GM12892 (cell line): ENCODE results near the gene FGF11.

Experiments
- DNase-seq: peaks from one replicate; pipeline ENCODE4 v3.0.0; 2011; ENCODE audit not compliant: insufficient read length
- FAIRE-seq: peaks from 2 replicates; lab custom pipeline; 2011; peaks lifted over from hg19 to GRCh38; lab: Jason Lieb, UNC
- POLR2A ChIP-seq: IDR thresholded peaks from 2 replicates; pipeline ENCODE4 v1.6.1; 2011; ENCODE audit warnings: low read depth, low read length, control low read depth
- POLR2AphosphoS5 ChIP-seq: IDR thresholded peaks from 2 replicates; pipeline ENCODE4 v1.6.1; 2011; ENCODE audit warnings: low read depth, low read length, control low read depth
- TAF1 ChIP-seq: IDR thresholded peaks from 2 replicates; pipeline ENCODE4 v1.6.1; 2011; ENCODE audit warnings: low read depth, mild to moderate bottlenecking, control low read depth, low read length, borderline replicate concordance

FGF11 gene

GRCh38 chr17:7448461-7448860, 9.1 kb downstream of the FGF11 start:
- TF ChIP-seq POLR2A (no peak), POLR2AphosphoS5 (no peak), TAF1 (no peak)
- FAIRE-seq (no peak), DNase-seq (no peak)

DNA sequence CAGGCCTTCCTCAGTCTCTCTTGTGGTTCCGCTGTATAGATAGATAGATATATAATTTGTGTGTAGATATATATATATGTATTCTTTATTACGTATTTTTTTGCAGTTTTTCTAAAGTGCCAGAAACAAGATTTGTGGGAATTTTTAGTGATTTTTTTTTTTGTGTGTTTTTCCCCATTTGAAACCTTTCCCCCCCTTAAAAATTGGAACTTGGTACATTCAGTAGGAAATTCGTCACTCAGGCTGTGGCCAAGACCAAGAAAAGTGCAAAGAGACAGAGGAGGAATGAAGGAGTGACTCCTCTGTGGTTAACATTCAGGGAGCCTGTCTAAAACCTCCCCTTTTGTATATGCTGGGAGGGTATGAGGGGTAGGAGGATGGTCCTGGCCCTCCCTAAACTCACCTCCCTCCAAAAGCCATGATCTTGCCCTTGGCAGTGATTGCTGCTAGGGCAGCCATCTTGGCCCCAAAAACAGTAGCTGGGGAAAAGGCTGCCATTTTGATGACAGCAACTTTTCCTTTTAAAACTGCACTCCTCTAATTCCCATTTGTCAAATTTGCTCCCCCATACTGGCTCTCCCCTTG, 20.7 kb downstream of the FGF11 start:
- DNase-seq (no peak), FAIRE-seq (no peak)
- TF ChIP-seq TAF1 (no peak), POLR2A (no peak), POLR2AphosphoS5 (no peak)

- DNase-seq (no peak), FAIRE-seq (no peak)
- TF ChIP-seq TAF1 (no peak), POLR2A (no peak), POLR2AphosphoS5 (no peak)
Measured at GRCh38 chr17:7460850-7461660, 21.7 kb downstream of the FGF11 start.

DNA sequence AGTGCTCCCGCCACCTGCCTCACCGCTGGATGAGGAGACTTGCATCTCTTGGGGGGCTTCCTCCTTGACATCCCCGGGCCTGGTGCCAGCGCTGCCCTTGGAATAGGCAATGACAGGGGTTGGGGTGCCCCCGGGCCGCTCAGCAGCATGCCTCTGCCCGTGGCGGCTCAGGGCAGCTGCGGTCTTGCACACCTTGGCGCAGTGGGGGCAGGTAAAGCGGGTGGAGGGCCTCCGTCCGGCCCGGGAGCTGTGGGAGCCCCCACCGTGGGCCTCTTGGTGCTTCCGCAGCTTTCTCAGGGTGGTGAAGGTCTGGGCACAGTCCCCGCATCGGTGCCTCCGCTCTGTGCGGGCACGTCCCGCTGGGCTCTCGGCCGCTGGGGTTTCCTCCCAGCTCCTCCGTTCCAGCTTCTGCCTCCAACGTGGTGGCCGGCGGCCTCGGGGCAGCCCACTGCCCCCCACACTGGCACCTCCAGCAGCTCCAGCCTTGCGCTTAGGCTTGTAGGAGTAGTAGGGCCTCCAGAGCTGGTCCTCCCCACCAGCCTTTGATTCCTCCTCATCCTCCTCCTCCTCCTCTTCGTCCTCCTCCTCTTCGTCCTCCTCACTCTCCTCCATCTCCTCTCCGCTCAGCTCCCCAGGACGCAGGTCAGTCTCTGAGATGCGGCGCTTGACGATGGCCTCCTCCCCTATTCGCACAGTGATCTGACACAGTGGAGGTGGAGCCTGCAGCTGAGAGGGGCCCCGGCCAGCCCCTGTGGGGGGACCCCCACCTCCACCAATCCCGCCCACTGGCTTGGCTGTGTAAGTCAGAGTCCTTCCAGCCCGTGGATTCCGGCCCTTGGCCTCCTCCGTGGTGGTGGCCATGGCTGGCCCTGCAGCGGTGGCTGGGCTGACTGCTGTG, 23.4 kb downstream of the FGF11 start:
- TF ChIP-seq TAF1 = 0 out of 2 replicates have a peak, but pooled peaks have one; percentile 35
- no peak for TF ChIP-seq POLR2AphosphoS5
- DNase-seq = no peak
- FAIRE-seq = no peak

- FAIRE-seq = no peak
- TF ChIP-seq POLR2AphosphoS5 (no peak), POLR2A (no peak), TAF1 (no peak)
- DNase-seq = no peak
Measured at GRCh38 chr17:7463372-7463846, 24.1 kb downstream of the FGF11 start.

- FAIRE-seq (no peak), DNase-seq (no peak)
- TF ChIP-seq POLR2A = no peak
- TF ChIP-seq POLR2AphosphoS5 = no peak
- no peak for TF ChIP-seq TAF1
Measured at GRCh38 chr17:7464081-7464480, 24.8 kb downstream of the FGF11 start.

DNA sequence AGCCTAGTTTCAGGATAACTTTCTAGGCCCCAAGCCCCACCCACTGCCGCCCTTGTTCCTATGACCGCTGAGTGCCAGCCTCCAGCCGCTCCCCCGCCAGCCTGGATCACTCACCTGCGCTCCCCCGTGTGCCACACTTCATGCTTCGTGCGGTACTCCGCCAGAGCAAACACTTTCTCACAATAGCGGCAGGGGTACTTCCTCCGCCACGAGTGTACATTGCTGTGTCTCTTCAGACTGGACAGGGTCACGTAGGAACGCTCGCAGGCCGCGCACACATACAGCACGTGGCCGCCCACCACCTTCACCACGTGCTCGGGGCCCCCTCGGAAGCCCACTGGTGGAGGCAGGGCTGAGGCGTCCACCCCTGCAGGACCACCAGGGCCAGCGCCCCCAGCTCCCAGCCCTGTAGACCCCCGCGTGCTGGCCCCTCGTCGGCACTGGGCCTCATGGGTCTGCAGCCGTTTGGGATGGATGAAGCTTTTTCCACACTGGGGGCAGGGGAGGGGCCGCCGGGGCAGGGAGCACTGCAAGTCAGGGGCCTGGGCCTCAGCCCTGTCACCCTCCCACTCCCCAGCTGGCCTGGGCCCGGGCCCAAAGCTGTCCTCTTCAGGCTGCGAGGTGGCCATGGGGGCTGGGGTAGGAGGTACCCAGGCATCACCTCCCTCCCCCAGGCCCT, 26.4 kb downstream of the FGF11 start:
- TF ChIP-seq TAF1 (no peak), POLR2AphosphoS5 (no peak), POLR2A (no peak)
- no peak for FAIRE-seq

GRCh38 chr17:7466318-7466638, 27.0 kb downstream of the FGF11 start:
- FAIRE-seq = no peak
- TF ChIP-seq POLR2A = no peak
- no peak for TF ChIP-seq POLR2AphosphoS5
- no peak for TF ChIP-seq TAF1
- no peak for DNase-seq

More for the DNA sequence above, 26.4 kb downstream of the FGF11 start:
- no peak for DNase-seq

DNA sequence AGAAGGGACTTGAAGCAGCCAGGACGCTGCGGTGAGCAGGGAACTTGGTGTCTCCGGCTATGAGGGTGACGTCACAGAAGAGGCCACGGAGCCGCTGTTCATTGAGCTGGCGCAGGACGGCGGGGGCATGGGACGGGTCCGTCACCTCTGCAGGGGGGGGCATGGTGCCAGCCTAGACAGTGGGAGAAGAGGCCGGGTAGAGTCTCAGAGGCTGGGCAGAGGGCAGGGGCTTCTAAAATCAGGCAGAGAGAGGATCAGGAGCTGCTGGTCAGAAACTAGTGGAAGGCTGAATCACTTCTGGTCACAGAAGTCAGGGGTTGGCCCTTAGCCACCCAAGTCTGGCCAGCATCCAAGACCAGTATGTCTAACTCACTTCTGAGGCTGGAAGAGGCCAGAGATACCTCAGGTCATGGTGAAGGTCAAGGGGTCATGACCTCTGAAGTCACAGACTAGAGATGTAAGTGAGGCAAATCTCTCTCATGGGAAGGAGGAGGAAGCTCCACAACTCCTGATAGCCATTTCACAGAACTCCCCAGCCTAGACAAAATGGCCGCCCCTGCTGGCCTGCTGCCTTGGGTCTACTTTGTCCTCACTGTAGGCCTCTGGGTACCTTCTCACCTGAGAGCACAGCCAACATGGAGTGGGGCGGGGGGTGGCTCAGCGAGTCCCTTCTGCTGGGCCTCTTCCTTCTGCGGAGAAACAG, 27.5 kb downstream of the FGF11 start:
- no peak for DNase-seq
- FAIRE-seq = peak; percentile 9
- TF ChIP-seq POLR2AphosphoS5 = no peak
- TF ChIP-seq POLR2A = no peak
- no peak for TF ChIP-seq TAF1

DNA sequence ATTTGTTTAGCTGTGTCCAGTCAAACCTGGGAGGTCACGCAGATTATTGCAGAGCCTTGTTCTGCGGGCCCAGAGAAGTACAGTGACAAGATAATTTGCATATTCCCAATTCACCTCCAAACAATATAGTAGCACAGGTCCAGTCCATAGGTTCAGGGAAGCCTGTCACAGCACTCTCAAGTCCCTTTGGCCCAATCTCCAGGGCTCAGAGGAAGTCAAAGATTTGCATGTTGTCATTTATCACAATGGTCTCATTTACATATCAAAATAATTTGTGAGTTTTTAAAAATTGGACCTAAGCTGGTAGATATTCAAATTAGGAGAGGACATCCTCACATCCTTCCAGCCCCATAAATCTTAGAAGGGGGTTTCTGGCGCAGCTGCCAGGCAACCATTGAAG, 28.2 kb downstream of the FGF11 start:
- FAIRE-seq (no peak), DNase-seq (no peak)
- TF ChIP-seq POLR2AphosphoS5 = no peak
- no peak for TF ChIP-seq TAF1
- no peak for TF ChIP-seq POLR2A

DNA sequence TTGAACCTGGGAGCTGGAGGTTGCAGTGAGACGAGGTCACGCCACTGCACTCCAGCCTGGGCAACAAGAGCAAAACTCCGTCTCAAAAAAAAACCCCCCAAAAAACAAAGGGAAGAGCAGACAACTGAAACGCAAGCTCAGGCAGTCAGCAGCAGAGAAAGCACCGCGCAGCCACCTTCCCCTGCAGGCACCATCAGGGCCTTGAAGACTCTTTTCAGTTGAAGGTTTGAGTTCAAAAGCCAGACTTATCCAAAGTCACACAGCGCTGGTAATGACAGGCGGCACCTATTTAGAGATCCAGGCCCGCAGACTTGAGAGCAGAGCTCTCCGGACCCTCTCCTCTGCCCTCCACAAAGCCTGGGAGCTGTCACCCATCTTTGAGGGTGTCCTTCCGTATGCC, 29.0 kb downstream of the FGF11 start:
- DNase-seq (no peak), FAIRE-seq (no peak)
- no peak for TF ChIP-seq POLR2A
- TF ChIP-seq TAF1 = no peak
- TF ChIP-seq POLR2AphosphoS5 = no peak
